C4-2B (cell line): ENCODE data around the gene CTNNA1.
A peak's percentile ranks its signal among the peaks of the same experiment; 100 is the strongest.

ENCODE experiments used
- H3K27ac ChIP-seq: fragments of 450-650 bp; 2 replicates; pipeline ENCODE4 v1.5.1; 2017
- CTCF ChIP-seq: fragments of 450-650 bp; conservative IDR thresholded peaks from 2 replicates; pipeline ENCODE4 v1.5.1; 2017; ENCODE audit warnings: mild to moderate bottlenecking
- ZFX ChIP-seq: fragments of 450-650 bp; IDR thresholded peaks from 2 replicates; pipeline ENCODE4 v1.6.1; 2017

CTNNA1 gene

GRCh38 chr5:138951986-138952735 lies 198.9 kb downstream of the CTNNA1 start:
- H3K27ac ChIP-seq, result peak overlapping the region; percentile 84
- TF ChIP-seq ZFX (no peak), CTCF (no peak)

GRCh38 chr5:138952962-138953361 lies 199.7 kb downstream of the CTNNA1 start:
- H3K27ac ChIP-seq, result peak overlapping the region; percentile 84
- TF ChIP-seq CTCF, result no peak
- no peak for TF ChIP-seq ZFX

- peak overlapping the region; percentile 84 for H3K27ac ChIP-seq
- TF ChIP-seq CTCF (no peak), ZFX (no peak)
Observed at GRCh38 chr5:138953387-138954256, 200.4 kb downstream of the CTNNA1 start.

GRCh38 chr5:138954257-138955012 lies 201.2 kb downstream of the CTNNA1 start:
- TF ChIP-seq ZFX (no peak), CTCF (no peak)

GRCh38 chr5:138955013-138955660 lies 201.9 kb downstream of the CTNNA1 start:
- no peak for TF ChIP-seq ZFX
- no peak for TF ChIP-seq CTCF
- no peak overlapping the region; the same call in 1 of the 2 replicates for H3K27ac ChIP-seq

More at GRCh38 chr5:138954257-138955012, 201.2 kb downstream of the CTNNA1 start:
- peak overlapping the region; percentile 84 for H3K27ac ChIP-seq

- no peak overlapping the region for H3K27ac ChIP-seq
- no peak for TF ChIP-seq ZFX
- no peak for TF ChIP-seq CTCF
Observed at GRCh38 chr5:138955671-138956295, 202.6 kb downstream of the CTNNA1 start.
